Tibial nerve (tissue), 3 donors: Measurements from ENCODE around the gene ID3.

ENCODE experiments used
- EP300 ChIP-seq, 2 donors: sonication (generic); formaldehyde crosslinking; IDR thresholded peaks; one replicate each; pipeline ENCODE4 v1.6.1; 2017; ENCODE audit warnings: antibody characterized with exemption in 2 of 2, mild to moderate bottlenecking in 1 of 2
- POLR2A ChIP-seq, 2 donors: fragments of 450-650 bp; IDR thresholded peaks; one replicate each; pipeline ENCODE4 v1.6.1; 2017; ENCODE audit warnings: antibody characterized with exemption in 2 of 2, mild to moderate bottlenecking in 2 of 2, moderate library complexity in 2 of 2

GRCh38 chr1:23546897-23547584 lies 12.3 kb downstream of the ID3 start:
- TF ChIP-seq POLR2A (IDR thresholded peaks at IDR 0.05): no peak
- TF ChIP-seq EP300 (IDR thresholded peaks at IDR 0.05): no peak
